OCI-LY7 (cell line): ENCODE data around the gene ITGA7. TPM values are rescaled to one million over a fixed set of nuclear protein-coding genes. Genes with fewer than 3 reads are reported as not detected.

Source experiments
- BruUV-seq: library from RNA; stranded (reverse); fragments of 400-500 nt; replicated peaks from 2 replicates; lab custom pipeline; 2021; lab: Mats Ljungman, UMichigan
- CTCF ChIA-PET: fragments of 300-600 bp; sonication (Branson Sonifier 250); formaldehyde crosslinking; loops from one replicate; lab custom pipeline; 2022; ENCODE audit warnings: antibody characterized with exemption; ENCODE audit not compliant: unreplicated experiment; lab: Charles Lee
- POLR2A ChIA-PET: fragments of 300-600 bp; sonication (Branson Sonifier 250); formaldehyde crosslinking; loops from one replicate; lab custom pipeline; 2022; ENCODE audit warnings: antibody characterized with exemption; lab: Charles Lee
- DNase-seq: peaks from one replicate; pipeline ENCODE4 v3.0.0-alpha.2; 2015; ENCODE audit warnings: low spot score
- H2AFZ ChIP-seq: fragments of 200-600 bp; sonication (generic), shearing (Covaris generic); 2 replicates; pipeline ENCODE4 v1.6.1; 2014; ENCODE audit warnings: mild to moderate bottlenecking, antibody characterized with exemption, low read length, moderate library complexity
- H3K27ac ChIP-seq: fragments of 200-600 bp; sonication (generic); 2 replicates; pipeline ENCODE4 v1.5.1; 2014; ENCODE audit warnings: mixed run types, low read depth, mild to moderate bottlenecking, moderate library complexity, low read length, inconsistent platforms; ENCODE audit not compliant: poor library complexity, severe bottlenecking
- H3K36me3 ChIP-seq: fragments of 200-600 bp; sonication (generic); 2 replicates; pipeline ENCODE4 v1.6.1; 2014; ENCODE audit warnings: mild to moderate bottlenecking, antibody characterized with exemption, low read length, moderate library complexity, mixed read lengths; ENCODE audit not compliant: insufficient read depth
- H3K4me1 ChIP-seq: fragments of 200-600 bp; sonication (generic); 2 replicates; pipeline ENCODE4 v1.5.1; 2014; ENCODE audit warnings: mild to moderate bottlenecking, low read length; ENCODE audit not compliant: insufficient read depth, poor library complexity, severe bottlenecking
- H3K4me2 ChIP-seq: fragments of 200-600 bp; sonication (generic); 2 replicates; pipeline ENCODE4 v1.6.1; 2014; ENCODE audit warnings: mild to moderate bottlenecking, low read length
- H3K4me3 ChIP-seq: fragments of 200-600 bp; sonication (generic); 2 replicates; pipeline ENCODE4 v1.5.1; 2014; ENCODE audit warnings: mild to moderate bottlenecking, low read depth, low read length; ENCODE audit not compliant: poor library complexity, severe bottlenecking
- H3K79me2 ChIP-seq: fragments of 200-600 bp; sonication (generic); 2 replicates; pipeline ENCODE4 v1.6.1; 2016; ENCODE audit warnings: low read depth, mild to moderate bottlenecking, low read length, moderate library complexity, mixed read lengths; ENCODE audit not compliant: insufficient read depth
- H3K9me2 ChIP-seq: fragments of 200-600 bp; sonication (generic); 2 replicates; pipeline ENCODE4 v1.6.1; 2016; ENCODE audit warnings: mild to moderate bottlenecking, low read length, mixed read lengths; ENCODE audit not compliant: insufficient read depth
- H3K9me3 ChIP-seq: fragments of 200-600 bp; sonication (generic); 2 replicates; pipeline ENCODE4 v1.6.1; 2014; ENCODE audit warnings: mild to moderate bottlenecking, mixed run types, low read length, mixed read lengths
- H4K20me1 ChIP-seq: fragments of 200-600 bp; sonication (generic); 2 replicates; pipeline ENCODE4 v1.6.1; 2014; ENCODE audit warnings: mild to moderate bottlenecking, antibody characterized with exemption, low read length, moderate library complexity, mixed read lengths; ENCODE audit not compliant: insufficient read depth
- CTCF ChIP-seq: fragments of 200-600 bp; sonication (generic); conservative IDR thresholded peaks from 2 replicates; pipeline ENCODE4 v1.5.1; 2014; ENCODE audit warnings: mild to moderate bottlenecking, antibody characterized with exemption, low read length, moderate library complexity, mixed read lengths
- EZH2phosphoT487 ChIP-seq: fragments of 200-600 bp; sonication (generic); IDR thresholded peaks from 2 replicates; pipeline ENCODE4 v1.6.1; 2018; ENCODE audit warnings: low read depth, borderline replicate concordance, mild to moderate bottlenecking, mixed run types, antibody characterized with exemption, low read length, moderate library complexity, mixed read lengths
- intact Hi-C: fragments of 100-400 bp; cut with micrococcal nuclease; formaldehyde crosslinking; loops from one replicate; pipeline ENCODE4 v1.10.0; 2022; ENCODE audit not compliant: unreplicated experiment
- total RNA-seq, 2 experiments: library from RNA; depleted of rRNA in 1 of 2; stranded (reverse); fragments of >200 nt in 1 of 2; shearing (Covaris generic) in 1 of 2; gene quantifications; 2 replicates each; pipeline ENCODE4 v1.2.3, GENCODE V29; 2014 to 2022

ITGA7 gene
- total RNA-seq, 2 experiments from 2014 or later: 1.5 to 4.0 TPM

DNA sequence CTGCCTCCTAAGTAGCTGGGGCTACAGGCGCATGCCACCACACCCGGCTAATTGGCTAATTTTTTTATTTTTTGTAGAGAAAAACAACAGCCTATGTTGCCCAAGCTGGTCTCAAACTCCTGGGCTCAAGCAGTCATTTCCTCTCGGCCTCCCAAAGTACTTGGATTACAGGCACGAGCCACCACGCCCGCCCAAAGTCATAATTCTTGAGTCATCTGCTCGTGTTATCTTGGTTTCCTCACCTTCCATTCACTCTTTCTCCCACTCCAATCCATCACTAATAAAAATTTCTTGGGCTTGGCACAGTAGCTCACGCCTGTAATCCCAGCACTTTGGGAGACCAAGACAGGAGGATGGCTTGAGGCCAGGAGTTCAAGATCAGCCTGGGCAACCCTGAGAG lies 32.0 kb downstream of the ITGA7 start:
- peaks cover 4% of the 10 kb centered on the region; the same call in 1 of the 2 replicates for H3K9me3 ChIP-seq
- intact Hi-C loops: no loop called here
- no peaks in the 10 kb centered on the region for H3K9me2 ChIP-seq
- CTCF ChIA-PET: no interaction called here
- no peaks in the 10 kb centered on the region for H3K79me2 ChIP-seq
- 0 out of 2 replicates have a peak overlapping the region, but pooled peaks have one; percentile 12 for H2AFZ ChIP-seq
- no peaks in the 10 kb centered on the region for H3K36me3 ChIP-seq
- no peak overlapping the region for H3K27ac ChIP-seq
- no peak for DNase-seq
- POLR2A ChIA-PET: interaction anchor here (0.6 kb wide), 2 partner anchors 11 to 1940 kb away, joined by 3 read pairs; no protein-coding TSS in a partner anchor
- H3K4me1 ChIP-seq: peaks cover 28% of the 10 kb centered on the region
- TF ChIP-seq EZH2phosphoT487 (no peak), CTCF (no peak)
- H4K20me1 ChIP-seq: no peaks in the 10 kb centered on the region
- BruUV-seq: no TSS peak
- no peak overlapping the region for H3K4me2 ChIP-seq
- H3K4me3 ChIP-seq: no peak overlapping the region

DNA sequence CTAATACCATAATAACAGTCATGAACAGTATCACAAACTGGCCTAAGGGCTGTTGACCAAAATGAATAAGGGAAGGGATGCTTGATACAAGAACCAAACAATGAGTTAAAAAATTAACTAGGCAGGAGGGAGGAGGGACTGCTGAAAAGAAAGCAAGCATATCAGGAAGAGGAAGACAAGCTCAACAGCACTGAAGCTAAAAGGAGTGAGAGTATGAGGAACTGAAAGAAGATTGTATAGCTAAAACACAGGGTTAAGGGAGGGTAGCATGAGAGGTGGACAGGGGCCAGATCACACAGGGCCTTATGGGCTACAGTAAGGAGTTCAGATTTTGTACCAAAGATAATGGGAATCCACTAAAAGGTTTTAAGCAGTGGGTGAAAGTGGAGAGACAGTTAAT lies 34.1 kb downstream of the ITGA7 start:
- TF ChIP-seq EZH2phosphoT487 (no peak), CTCF (no peak)
- POLR2A ChIA-PET: interaction anchor here (0.6 to 2.4 kb wide), 16 partner anchors 9 to 371 kb away, joined by 3 to 17 read pairs (median 4); partner anchors contain the start of genes BLOC1S1, CD63, ORMDL2 and RAB5B
- Histone ChIP-seq H3K4me1 (peaks cover 28% of the 10 kb centered on the region), H3K4me3 (peak overlapping the region; percentile 41), H3K4me2 (peak overlapping the region; percentile 65), H2AFZ (peak overlapping the region; percentile 83), H3K9me2 (no peaks in the 10 kb centered on the region), H4K20me1 (no peaks in the 10 kb centered on the region), H3K79me2 (no peaks in the 10 kb centered on the region), H3K27ac (peak overlapping the region; percentile 85), H3K36me3 (no peaks in the 10 kb centered on the region), H3K9me3 (peaks cover 4% of the 10 kb centered on the region; the same call in 1 of the 2 replicates)
- intact Hi-C loops: loop anchor here (5.0 kb wide), 2 partner anchors 44 to 254 kb away; partner anchors contain the start of genes BLOC1S1 and PYM1
- CTCF ChIA-PET: interaction anchor here (0.8 to 1.9 kb wide), 8 partner anchors 16 to 64 kb away, joined by 3 to 5 read pairs (median 3); partner anchors contain the start of gene BLOC1S1
- BruUV-seq: no TSS peak
- peak; percentile 87 for DNase-seq

DNA sequence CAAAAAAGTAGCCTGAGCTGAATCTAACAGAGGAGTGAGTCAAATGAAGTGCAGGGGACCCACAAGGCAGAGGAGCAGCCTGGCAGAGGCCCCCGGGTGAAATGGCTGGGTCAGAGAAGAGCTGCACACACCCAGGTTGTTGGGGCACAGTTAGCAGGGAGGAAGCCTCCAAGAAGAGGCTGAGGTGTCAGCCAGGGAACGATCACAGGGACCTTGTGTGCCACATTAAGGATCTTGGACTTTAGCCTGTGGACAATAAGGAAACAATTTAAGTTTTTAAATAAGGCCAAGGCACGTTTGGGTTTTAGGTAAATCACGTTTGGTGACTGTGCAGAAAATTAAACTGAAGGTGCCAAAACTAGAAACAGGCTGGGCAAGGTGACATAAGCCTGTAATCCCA lies 36.0 kb downstream of the ITGA7 start:
- Histone ChIP-seq H4K20me1 (no peaks in the 10 kb centered on the region), H3K27ac (no peak overlapping the region), H3K4me2 (no peak overlapping the region), H3K4me1 (peaks cover 28% of the 10 kb centered on the region), H3K79me2 (no peaks in the 10 kb centered on the region), H3K9me3 (peaks cover 4% of the 10 kb centered on the region; the same call in 1 of the 2 replicates), H2AFZ (no peak overlapping the region), H3K36me3 (no peaks in the 10 kb centered on the region), H3K4me3 (no peak overlapping the region), H3K9me2 (no peaks in the 10 kb centered on the region)
- POLR2A ChIA-PET: interaction anchor here (0.6 to 1.9 kb wide), 3 partner anchors 8 to 214 kb away, joined by 3 to 6 read pairs (median 4); no protein-coding TSS in a partner anchor
- intact Hi-C loops: loop anchor here (5.0 kb wide), 2 partner anchors 46 to 256 kb away; partner anchors contain the start of genes BLOC1S1 and PYM1
- CTCF ChIA-PET: interaction anchor here (0.7 kb wide), 1 partner anchor 10 kb away, joined by 3 read pairs; a partner anchor contains a TSS
- BruUV-seq: no TSS peak
- TF ChIP-seq EZH2phosphoT487 (no peak), CTCF (no peak)
- DNase-seq: no peak
